Ascending aorta (tissue), 2 donors: ENCODE results near the gene NEDD9. TPM values are rescaled to one million over a fixed set of nuclear protein-coding genes. Genes with fewer than 3 reads are reported as not detected.
A peak's percentile ranks its signal among the peaks of the same experiment; 100 is the strongest.

Source experiments
- DNase-seq, 2 donors: peaks; one replicate each; pipeline ENCODE4 v3.0.0-alpha.2; 2019; ENCODE audit warnings: low spot score in 2 of 2
- H3K27ac ChIP-seq, 2 donors: fragments of 200-600 bp; sonication (generic); one replicate each; pipeline ENCODE4 v1.5.1; 2016 to 2017; ENCODE audit warnings: mild to moderate bottlenecking in 1 of 2
- H3K27me3 ChIP-seq: fragments of 200-600 bp; sonication (generic); one replicate; pipeline ENCODE4 v1.5.1; 2017
- H3K36me3 ChIP-seq, 2 donors: fragments of 200-600 bp; sonication (generic); one replicate each; pipeline ENCODE4 v1.5.1; 2016
- H3K4me1 ChIP-seq, 2 donors: fragments of 200-600 bp; sonication (generic); one replicate each; pipeline ENCODE4 v1.5.1; 2016 to 2017; ENCODE audit warnings: mild to moderate bottlenecking in 1 of 2
- H3K4me3 ChIP-seq, 2 donors: fragments of 200-600 bp; sonication (generic); one replicate each; pipeline ENCODE4 v1.5.1; 2016 to 2017; ENCODE audit warnings: mild to moderate bottlenecking in 1 of 2
- H3K9me3 ChIP-seq, 2 donors: fragments of 200-600 bp; sonication (generic); one replicate each; pipeline ENCODE4 v1.5.1; 2016
- CTCF ChIP-seq, 3 experiments: fragments of 200-600 bp in 2 of 3; fragments of 450-650 bp in 1 of 3; sonication (generic) in 2 of 3; IDR thresholded peaks; one replicate each; pipeline ENCODE4 v1.5.1; 2016 to 2019; ENCODE audit warnings: antibody characterized with exemption in 3 of 3, mild to moderate bottlenecking in 1 of 3, moderate library complexity in 1 of 3
- intact Hi-C: fragments of 100-400 bp; cut with DNase I; formaldehyde crosslinking; loops from one replicate; pipeline ENCODE4 v1.15.1; 2023
- total RNA-seq: library from RNA; depleted of rRNA; stranded (reverse); fragments of >200 nt; gene quantifications from one replicate; pipeline ENCODE4 v1.1.0, GENCODE V29; 2016

Gene NEDD9
- total RNA-seq, 1 donor from 2014 or later: 150 TPM

GRCh38 chr6:11174242-11174611, 58.2 kb downstream of the NEDD9 start:
- TF ChIP-seq CTCF (IDR thresholded peaks at IDR 0.05): no peak
- no peak overlapping the region for H3K4me3 ChIP-seq
- no peaks in the 10 kb centered on the region for H3K4me1 ChIP-seq
- DNase-seq: no peak
- no peaks in the 10 kb centered on the region for H3K27me3 ChIP-seq
- H3K27ac ChIP-seq: no peak overlapping the region
- intact Hi-C loops: no loop called here
- H3K36me3 ChIP-seq: no peaks in the 10 kb centered on the region
- no peaks in the 10 kb centered on the region for H3K9me3 ChIP-seq

- no peaks in the 10 kb centered on the region for H3K4me1 ChIP-seq
- peak in 1 of 2 donors; percentile 80 for DNase-seq
- H3K4me3 ChIP-seq: peak overlapping the region in 1 of 2 donors; percentile 34
- no peaks in the 10 kb centered on the region for H3K9me3 ChIP-seq
- H3K36me3 ChIP-seq: no peaks in the 10 kb centered on the region
- TF ChIP-seq CTCF (IDR thresholded peaks at IDR 0.05): peak; percentile 79 to 89 (median 85)
- no peaks in the 10 kb centered on the region for H3K27me3 ChIP-seq
- intact Hi-C loops: loop anchor here (1.0 kb wide), 1 partner anchor 324 kb away; no protein-coding TSS in a partner anchor
- H3K27ac ChIP-seq: peak overlapping the region in 1 of 2 donors; percentile 34
Observed at GRCh38 chr6:11172501-11173327, 59.8 kb downstream of the NEDD9 start.

GRCh38 chr6:11171952-11172351, 60.5 kb downstream of the NEDD9 start:
- H3K9me3 ChIP-seq: no peaks in the 10 kb centered on the region
- H3K27ac ChIP-seq: no peak overlapping the region
- H3K4me3 ChIP-seq: no peak overlapping the region
- no peaks in the 10 kb centered on the region for H3K36me3 ChIP-seq
- DNase-seq: no peak
- no peak for TF ChIP-seq CTCF (IDR thresholded peaks at IDR 0.05)
- no peaks in the 10 kb centered on the region for H3K4me1 ChIP-seq
- intact Hi-C loops: loop anchor here (1.0 kb wide), 1 partner anchor 324 kb away; no protein-coding TSS in a partner anchor
- H3K27me3 ChIP-seq: no peaks in the 10 kb centered on the region

GRCh38 chr6:11168091-11168635, 64.3 kb downstream of the NEDD9 start:
- Histone ChIP-seq H3K4me3 (no peak overlapping the region), H3K4me1 (no peaks in the 10 kb centered on the region), H3K36me3 (no peaks in the 10 kb centered on the region), H3K9me3 (no peaks in the 10 kb centered on the region), H3K27me3 (no peaks in the 10 kb centered on the region), H3K27ac (no peak overlapping the region)
- no peak for TF ChIP-seq CTCF (IDR thresholded peaks at IDR 0.05)
- DNase-seq: no peak
- intact Hi-C loops: no loop called here

GRCh38 chr6:11166948-11167347, 65.5 kb downstream of the NEDD9 start:
- Histone ChIP-seq H3K4me3 (no peak overlapping the region), H3K27me3 (no peaks in the 10 kb centered on the region), H3K9me3 (no peaks in the 10 kb centered on the region), H3K27ac (no peak overlapping the region), H3K4me1 (no peaks in the 10 kb centered on the region), H3K36me3 (no peaks in the 10 kb centered on the region)
- no peak for DNase-seq
- intact Hi-C loops: no loop called here
- no peak for TF ChIP-seq CTCF (IDR thresholded peaks at IDR 0.05)
